T1000 (cell line): Measurements from ENCODE around the gene FAM20C.
"Not testable (repeated sequence)": the region's sequence is repeated elsewhere in the genome, so short reads cannot be mapped to it uniquely, and the experiment has no call there.

Experiments used
- DNase-seq: peaks from one replicate; lab custom pipeline; 2025; ENCODE audit warnings: mixed read lengths; lab: John Stamatoyannopoulos, UW

Gene FAM20C

DNA sequence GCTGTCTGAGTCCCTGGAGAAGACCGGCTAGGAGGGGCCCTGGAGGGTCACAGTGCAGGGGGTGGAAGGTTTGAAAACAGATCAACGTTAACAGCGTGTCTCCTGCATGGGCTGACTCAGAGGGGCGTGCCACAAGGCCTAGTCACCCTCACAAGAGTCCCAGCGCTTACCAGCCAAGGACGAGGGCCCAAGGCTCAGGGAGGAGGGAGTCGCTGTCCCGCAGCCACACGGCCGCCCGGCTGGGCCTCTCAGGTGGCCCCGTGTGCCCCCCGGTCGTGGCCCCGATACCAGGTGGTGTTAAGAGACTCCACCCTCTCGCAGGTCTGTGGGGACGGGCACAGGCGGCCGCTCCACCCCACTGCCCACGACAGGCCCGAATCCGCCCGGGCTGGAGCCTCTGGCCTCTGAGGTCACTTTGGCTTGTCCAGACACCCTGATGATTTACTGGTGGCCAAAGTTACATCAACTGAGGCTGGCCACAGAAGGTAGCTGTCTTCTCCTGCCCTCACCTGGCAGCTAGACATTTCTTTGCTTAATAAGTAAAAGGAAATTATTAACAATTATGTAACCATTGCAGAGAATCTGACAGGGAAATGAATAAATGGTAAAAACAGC is 34.0 kb downstream of the FAM20C start:
- DNase-seq = no peak

DNA sequence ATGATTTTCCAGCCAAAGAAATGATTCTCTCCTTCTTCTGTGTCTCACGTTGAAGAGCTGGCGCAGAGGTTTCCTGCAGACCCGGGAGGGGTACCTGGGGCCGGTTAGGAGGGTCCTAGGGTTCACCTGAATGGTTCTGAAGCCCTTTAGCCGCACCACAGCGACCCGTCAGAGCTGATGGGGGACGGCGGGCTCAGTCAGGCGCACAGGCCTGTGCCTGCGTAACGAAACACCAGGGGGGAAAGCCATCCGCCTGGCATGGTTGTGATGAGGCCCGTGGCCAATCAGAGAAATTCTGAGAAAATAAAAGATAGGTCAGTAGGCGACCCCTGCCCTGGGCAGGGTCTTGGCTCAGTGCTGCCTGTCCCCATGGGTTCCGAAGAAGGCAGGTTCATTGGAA is 35.6 kb downstream of the FAM20C start:
- DNase-seq = no peak

DNA sequence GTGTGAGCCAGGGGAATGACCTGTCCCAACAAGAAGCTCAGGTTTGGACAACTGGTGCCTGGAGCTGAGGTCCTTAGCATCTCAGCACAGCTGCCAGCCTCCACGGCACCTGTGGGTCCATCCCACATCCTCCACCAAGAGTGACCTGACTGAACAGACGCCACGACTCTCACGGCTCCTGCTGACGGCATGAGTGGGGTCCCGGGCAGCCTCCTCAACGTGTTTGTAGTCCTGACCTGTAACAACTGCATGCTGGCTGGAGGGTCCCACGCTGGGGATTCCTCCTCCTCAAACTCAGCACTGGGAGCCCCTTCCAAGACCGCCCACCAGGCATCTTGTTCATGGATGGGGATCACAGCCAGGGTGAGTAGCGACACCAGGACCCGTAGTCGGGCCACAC is 36.2 kb downstream of the FAM20C start:
- no peak for DNase-seq

DNA sequence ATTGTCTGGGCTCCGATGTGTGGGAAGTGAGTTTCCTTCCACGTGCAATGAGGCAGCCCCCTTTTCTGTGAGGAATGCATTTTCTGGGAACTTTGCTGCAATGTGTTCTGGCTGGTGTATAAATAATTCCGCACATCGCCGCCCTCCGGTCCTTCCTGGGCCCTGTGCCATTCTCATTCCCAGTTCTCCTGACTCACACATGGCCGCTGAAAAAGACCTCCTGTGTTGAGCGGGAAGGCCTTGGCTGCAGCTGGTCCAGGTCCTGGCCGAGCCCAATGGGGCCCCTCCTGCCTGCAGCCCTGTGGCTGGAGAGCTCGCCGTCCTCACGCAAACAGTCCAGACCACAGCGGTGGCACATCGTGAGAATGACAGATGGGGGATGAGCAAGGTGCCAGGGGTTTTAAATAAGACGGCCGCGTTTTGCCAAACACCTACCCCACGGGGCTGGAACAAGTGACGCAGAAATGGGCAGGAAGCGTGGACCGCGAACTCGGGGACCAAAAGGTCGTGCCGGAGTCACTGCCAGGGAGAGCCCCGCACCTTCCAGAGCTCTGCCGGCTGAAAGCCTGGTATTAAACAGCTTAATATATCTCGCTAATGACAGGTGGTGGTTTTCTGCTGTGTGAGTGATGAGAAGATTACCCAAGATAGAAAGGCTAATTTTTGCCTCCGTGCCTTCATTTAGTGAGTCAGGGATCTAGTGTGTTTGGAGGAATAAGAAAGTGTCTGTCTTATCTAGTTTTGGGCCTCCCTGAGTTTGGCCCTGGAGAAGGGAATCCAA is 37.0 kb downstream of the FAM20C start:
- no peak for DNase-seq

DNA sequence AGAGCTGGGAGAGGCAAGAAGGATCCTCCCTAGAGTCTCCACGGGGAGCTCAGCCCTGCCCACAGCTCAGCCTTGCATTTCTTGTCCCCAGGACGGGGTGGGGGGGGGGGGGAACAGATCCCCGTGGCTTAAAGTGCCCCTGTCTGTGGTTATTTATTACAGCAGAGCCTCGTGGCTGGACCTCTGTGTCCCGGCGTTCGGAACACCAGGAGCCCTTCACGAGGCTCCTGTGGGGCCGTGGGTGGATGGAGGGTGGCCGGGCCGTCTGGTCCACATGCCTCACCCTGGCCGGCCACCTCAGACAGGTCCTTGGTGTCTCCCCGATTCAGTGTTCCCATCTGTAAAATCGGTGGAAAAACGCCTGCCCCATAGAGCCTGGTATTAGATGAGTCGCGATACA is 37.9 kb downstream of the FAM20C start:
- DNase-seq = no peak

DNA sequence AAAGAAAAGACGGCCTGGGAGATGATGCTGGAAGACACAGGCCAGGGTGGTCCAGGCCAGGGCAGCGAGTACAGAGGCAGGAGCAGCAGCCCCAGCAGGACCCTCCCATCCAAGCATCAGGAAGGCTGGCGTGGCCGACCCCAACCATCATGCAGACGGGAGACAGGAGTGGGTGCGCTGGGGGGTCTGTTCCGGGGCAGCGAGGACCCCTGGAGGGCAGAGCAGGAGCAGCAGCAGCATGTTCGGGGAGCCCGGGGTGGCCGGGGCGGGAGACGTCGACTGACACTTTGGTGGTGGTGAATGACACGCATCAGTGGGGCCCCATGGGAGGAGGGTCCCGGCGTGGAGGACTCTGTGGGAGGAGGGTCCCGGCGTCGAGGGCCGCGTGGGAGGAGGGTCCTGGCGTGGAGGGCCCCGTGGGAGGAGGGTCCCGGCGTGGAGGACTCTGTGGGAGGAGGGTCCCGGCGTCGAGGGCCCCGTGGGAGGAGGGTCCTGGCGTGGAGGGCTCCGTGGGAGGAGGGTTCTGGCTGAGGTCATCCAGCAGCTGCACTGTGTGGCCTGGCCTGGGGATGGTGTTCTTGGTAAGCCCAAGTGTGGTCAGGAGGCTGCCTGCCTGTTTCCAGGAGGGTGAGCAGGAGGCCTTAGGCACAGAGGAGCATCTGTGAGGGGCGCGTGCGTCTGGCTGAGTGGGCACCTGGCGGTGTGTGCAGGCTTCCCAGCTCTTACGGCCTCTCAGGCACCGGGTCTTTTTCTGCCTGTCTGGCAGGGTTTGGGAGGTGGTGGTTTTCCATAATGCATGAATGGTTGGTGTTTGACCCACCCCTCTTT is 38.9 kb downstream of the FAM20C start:
- DNase-seq = no peak

DNA sequence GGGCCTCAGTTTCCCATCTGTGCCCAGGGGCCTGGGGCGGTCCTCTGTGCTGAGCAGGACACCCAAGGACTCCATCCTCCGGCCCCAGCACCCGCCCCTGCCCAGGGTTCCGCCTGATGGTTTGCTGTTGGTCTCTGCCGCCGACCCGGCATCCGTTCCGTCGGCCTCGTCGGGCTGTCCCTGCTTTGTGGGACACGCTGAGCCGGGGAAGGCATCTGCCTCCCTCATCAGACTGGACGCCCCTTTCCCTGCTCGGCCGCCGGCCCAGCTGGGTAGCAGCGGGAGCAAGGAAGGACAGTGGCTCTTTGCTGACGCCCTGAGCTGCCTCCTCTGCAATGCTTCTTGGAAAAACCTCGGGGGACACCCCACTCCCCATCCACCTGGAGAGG is 39.5 kb downstream of the FAM20C start:
- DNase-seq = no peak

DNA sequence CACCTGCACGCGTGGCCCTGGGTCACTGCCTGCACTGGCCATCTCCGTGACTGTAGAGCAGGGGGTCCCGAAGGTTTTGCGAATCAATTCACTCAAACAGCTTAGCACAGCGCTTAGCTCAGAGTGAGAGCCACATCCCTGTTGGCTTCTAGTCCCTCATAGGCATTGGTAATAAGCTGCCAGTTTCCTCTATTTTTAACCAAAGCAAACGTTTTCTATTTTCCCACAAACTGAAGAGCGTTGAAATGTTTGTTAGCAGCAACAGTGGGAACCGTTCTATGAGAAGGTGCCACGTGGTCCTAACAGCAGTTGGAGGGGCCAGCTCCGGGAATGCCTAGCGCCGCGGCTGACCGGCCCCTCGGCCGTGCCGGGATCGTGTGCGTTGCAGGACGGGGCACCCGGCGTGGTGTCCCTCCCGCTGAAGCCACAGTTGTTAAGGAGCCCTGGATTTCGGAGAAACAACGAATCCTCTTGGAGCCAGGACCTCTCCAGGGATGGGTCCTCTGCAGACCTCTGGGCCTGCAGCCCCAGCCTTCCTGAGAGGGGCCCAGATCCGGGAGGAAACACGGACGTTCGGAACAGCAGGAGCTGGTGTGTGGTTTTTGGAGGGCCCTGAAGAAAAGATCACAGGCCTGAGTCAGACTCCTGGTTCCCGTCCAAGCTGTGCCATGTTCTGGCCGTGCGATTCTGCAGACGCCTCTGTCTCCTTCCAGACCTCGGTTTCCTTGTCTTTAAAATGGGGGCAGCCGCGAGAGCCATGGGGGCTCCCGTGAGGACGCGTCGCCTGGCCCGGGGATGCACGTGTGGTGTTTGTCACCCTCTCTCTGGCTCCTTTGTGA is 40.3 kb downstream of the FAM20C start:
- DNase-seq = no peak

DNA sequence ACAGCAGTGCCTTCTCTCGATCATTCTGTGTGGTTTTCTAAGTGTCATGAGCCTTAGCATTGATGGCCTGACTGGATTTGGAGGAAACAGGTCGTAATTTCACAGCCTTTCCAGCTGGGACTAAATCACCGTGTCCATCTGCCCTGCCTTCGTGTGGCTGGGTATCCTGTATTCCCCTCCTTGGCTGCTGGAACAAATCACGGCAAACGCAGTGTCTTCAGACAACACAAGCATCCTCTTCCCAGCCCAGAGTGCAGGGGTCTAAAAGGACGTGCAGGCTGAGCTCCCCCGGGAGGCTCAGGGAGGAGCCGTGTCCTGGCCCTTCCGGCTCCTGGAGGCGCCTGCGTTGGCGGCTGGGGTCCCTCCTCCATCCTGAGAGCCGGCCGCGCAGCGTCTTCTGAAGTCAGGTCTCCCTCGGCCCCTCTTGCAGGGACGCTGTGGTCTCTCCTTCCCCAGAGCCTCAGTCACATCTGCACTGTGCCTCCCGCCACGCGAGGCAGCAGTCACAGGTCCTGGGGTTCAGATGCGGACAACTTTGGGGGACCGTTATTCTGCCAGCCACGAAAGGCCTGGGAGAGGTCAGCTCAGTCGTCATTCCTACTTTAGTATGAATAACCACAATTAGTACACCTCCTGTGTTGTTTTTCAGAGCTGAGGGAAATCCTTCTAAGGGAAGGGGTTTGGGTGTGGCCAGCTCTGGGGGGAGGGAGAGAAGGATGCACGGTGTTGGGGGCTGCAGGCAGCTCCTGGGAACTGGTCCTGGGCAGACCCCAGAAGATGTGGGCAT is 41.1 kb downstream of the FAM20C start:
- DNase-seq = no peak

DNA sequence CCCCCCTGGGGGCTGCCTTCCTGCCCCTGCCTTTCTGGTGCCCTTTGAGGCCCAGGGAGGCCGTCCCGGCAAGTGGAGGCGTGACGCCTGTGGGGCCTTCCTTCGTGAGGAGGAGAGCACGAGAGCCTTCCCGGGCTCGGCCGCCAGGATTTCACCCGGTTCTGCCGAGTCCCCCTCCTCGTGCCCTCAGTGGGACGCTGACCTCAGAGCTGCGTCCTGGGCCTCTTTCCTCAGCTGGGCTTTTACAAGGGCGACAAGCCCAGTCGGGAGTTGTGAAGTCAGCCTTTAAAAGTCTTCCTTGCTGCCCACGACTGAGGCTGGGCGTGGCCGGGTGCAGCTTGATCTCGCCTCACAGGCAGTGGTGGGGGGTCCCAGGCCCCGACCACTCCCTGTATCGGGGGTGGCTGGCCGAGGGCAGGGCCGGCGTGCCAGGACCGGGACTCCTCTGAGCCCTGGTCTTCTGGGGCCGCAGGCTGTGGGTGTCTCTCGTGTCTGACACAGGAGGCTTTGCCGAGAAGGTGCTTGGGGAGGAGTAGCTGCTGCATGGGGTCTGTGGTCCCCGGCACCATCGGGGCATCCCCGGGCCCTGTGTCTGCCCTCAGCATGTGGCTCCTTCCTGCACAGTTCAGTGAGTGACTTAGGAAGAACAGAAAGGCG is 41.8 kb downstream of the FAM20C start:
- no peak for DNase-seq

DNA sequence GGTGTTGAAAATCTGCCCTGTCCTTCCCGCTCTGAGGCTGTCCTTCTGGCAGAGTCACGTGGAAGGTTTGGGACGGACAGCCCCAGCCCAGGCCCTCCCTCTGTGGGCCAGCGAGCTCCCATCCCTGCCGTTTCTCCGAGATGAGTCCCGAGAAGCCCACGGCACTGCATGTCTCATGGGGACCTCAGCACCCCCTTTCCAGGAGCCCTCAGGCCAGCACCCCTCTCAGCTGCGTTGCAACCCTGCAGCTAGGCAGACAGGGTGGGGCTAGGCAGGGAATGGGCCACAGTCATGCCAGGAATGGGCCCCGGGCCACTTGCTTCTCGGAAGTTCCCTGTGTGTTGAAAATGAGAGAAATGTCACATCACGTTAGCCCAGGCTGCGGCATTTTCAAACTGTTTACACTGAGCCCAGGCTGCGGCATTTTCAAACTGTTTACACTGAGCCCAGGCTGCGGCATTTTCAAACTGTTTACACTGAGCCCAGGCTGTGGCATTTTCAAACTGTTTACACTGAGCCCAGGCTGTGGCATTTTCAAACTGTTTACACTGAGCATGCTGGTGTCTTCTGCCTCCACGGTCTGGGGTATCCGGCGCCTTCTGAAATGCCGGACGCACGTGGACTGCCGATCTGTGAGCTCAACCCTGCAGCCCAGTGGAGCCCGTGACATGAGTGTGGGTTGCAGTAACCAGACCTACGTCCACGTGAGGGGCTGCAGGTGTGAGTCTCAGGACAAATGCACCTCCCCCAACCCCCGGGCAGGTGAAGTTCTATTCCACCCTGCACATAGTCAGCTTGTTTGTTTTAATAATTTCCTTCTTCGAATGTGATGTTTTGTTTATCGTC is 42.6 kb downstream of the FAM20C start:
- DNase-seq = no peak

DNA sequence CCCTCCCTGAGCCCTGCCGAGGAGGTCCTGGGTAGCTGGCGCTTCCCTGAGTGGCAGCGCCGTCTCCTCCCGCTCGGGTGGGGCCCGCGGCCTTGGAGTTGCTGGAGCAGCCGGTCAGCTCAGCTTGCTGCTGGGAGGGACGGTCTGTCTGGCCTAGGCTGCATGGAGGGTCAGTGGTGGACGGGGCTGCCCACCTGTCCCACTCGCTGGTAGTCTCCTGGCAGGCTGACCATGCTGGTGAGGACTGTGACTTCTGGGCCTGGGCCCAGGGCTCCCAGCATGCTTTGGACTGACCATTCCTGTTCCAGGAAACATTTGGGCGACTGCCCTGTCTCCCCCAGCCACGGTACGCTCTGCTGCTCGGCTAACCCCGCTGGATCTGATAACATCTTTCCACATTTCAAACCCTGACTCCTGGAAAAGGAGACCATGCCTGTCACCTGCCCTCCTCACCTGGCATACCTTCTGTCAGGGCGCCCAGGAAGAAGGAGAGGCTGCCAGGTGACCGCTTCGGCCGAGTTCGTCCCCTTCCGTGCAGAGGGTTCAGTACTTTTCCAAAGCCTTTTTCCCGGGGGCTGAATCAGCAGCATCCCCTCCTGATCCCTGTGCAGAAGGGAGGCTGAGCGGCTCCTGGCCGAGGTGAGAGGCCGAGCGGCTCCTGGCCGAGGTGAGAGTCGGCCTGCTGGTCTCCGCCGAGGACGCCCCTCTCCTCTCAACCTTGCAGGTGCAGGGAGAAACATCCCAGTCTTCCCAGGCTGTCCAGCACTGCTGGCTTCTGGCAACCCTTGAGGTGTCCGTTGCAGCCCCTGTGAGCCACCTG is 43.4 kb downstream of the FAM20C start:
- DNase-seq = no peak

DNA sequence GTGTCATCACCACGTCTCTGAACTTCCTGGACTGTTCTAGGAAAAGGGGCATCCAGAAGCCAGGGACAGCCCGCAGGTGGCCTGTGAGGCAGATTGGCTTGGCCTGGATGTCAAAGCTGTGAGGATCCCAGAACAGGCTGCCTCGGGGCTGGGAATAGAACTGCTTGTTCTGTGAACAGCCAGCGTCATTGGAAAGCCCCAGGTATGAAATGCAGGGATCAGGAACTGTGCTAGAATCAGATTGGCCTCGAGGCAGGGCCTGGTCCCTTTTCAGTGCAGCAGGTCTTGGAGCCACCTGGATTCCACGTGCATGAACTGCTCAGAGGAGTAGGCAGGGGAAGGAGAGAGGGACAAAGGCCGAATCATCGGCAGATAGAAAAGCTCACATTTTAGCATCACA is 44.6 kb downstream of the FAM20C start:
- no peak for DNase-seq

DNA sequence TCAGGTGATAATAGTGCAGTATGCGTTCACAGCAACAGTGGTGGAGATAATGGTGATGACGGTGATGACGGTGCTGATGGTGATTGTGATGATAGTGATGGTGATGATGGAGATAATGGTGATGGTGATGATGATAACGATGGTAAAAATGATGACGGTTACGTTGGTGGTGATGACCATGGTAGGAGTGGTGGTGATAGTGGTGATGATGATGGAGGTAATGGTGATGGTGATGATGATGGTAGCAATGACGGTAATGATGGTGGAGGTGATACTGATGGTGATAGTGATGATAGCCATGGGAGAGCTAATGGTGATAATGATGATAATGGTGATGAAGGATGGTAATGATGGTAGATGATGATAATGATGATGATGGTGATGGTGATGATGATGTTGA is 45.0 kb downstream of the FAM20C start:
- no peak for DNase-seq

DNA sequence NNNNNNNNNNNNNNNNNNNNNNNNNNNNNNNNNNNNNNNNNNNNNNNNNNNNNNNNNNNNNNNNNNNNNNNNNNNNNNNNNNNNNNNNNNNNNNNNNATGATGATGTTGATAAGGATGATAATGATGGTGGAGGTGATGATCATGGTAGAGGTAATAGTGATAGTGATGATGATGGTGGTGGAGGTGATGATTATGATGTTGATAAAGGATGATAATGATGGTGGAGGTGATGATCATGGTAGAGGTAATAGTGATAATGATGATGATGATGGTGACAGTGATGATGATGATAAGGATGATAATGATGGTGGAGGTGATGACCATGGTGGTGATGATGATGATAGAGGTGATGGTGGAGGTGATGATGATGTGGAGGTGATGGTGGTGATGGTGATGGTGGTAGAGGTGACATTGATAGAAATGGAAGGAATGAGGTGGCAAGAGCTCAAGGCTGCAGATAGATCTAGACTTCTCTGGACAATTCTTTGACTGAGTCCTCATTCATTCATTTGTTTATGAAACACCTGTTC is 47.8 kb downstream of the FAM20C start:
- no peak for DNase-seq

DNA sequence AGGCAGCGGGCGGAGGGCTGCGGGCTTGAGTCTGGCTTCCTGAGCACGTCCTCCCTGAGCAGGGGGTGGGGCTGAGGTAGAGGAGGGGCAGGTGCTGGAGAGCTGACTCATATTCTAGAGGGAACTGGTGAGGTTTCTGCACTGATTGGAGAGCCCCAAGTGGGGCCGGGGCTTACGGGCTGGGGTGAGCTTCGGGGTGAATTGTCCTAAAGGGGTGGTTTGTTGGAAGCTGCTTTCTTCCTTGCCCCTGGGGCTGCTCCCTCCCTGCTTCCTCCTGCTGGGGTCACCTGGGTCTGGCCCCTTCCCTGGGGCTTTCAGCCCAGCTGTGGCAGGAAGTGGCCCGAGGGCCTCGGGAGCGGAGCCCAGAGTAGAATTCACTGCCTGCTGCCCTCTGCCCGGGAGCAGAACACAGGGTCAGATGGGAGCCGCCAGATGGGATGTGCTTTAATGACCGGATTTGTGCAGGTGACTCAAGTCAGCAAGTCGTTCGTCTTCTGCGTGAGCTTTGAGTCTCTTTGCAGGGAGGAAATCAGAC is 48.6 kb downstream of the FAM20C start:
- DNase-seq = no peak

DNA sequence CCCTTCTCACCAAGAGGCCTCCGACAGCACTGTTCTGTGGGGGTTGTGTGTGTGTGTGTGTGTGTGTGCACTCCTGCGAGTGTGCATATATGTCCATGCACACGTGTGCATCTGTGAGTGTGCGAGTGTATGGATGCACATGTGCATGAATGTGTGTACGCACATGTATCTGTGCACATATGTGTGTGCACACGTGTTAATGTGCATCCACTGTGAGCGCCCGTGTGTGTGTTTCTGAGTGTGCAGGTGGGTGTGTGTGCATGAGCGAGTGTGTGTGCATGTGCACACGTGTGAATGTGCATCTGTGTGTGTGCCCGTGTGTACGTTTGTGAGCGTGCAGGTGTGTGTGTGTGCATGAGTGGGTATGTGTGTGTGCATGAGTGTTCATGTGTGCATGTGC is 49.1 kb downstream of the FAM20C start:
- DNase-seq = no peak

DNA sequence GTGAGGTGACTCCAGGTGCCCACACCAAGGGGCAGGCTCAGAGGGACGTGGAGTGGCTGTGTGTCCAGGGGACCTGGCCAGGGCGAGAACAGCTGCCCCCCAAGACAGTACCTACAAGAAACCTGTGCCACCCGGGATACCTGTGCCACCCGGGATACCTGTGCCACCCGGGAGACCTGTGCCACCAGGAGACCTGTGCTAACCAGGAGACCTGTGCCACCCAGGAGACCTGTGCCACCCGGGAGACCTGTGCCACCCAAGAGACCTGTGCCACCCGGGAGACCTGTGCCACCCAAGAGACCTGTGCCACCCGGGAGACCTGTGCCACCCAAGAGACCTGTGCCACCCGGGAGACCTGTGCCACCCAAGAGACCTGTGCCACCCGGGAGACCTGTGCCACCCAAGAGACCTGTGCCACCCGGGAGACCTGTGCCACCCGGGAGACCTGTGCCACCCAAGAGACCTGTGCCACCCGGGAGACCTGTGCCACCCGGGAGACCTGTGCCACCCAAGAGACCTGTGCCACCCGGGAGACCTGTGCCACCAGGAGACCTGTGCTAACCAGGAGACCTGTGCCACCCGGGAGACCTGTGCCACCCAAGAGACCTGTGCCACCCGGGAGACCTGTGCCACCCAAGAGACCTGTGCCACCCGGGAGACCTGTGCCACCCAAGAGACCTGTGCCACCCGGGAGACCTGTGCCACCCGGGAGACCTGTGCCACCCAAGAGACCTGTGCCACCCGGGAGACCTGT is 50.6 kb downstream of the FAM20C start:
- DNase-seq = not testable (repeated sequence)
